Brain microvascular endothelial cell (primary cell): ENCODE measurements around the gene SACM1L.

Experiments used
- DNase-seq: peaks from one replicate; pipeline ENCODE4 v3.0.0-alpha.2; 2020
- H3K27ac ChIP-seq: fragments of 250-450 bp; sonication (Bioruptor Pico); 2 replicates; pipeline ENCODE4 v1.5.1; 2020; ENCODE audit warnings: mild to moderate bottlenecking, moderate library complexity
- H3K27me3 ChIP-seq: fragments of 250-450 bp; sonication (Bioruptor Pico); replicated peaks from 2 replicates; pipeline ENCODE4 v1.5.1; 2020; ENCODE audit warnings: mild to moderate bottlenecking
- H3K36me3 ChIP-seq: fragments of 250-450 bp; sonication (Bioruptor Pico); replicated peaks from 2 replicates; pipeline ENCODE4 v1.5.1; 2020; ENCODE audit warnings: mild to moderate bottlenecking
- H3K4me3 ChIP-seq: 2 replicates; pipeline ENCODE4 v1.5.1; 2011; ENCODE audit warnings: low read depth, mild to moderate bottlenecking, control low read depth, low read length, moderate library complexity
- CTCF ChIP-seq: IDR thresholded peaks from 2 replicates; pipeline ENCODE4 v1.5.1; 2011; ENCODE audit warnings: low read depth, mild to moderate bottlenecking, moderate library complexity, low read length, control low read depth, inconsistent platforms; ENCODE audit errors: missing control alignments
- in situ Hi-C: cut with HindIII; loops from 2 replicates; pipeline ENCODE4 v1.10.0; 2017; ENCODE audit warnings: low sequenced_read_pairs, low pct_ligation_motif_present

SACM1L gene

GRCh38 chr3:45785605-45786150 is 96.5 kb downstream of the SACM1L start:
- Histone ChIP-seq H3K27me3 (no peaks in the 10 kb centered on the region), H3K4me3 (no peak overlapping the region), H3K36me3 (no peaks in the 10 kb centered on the region), H3K27ac (no peak overlapping the region)
- TF ChIP-seq CTCF: no peak
- DNase-seq: no peak
- in situ Hi-C loops: no loop called here

- no peaks in the 10 kb centered on the region for H3K27me3 ChIP-seq
- in situ Hi-C loops: no loop called here
- no peak for TF ChIP-seq CTCF
Measured at GRCh38 chr3:45786801-45787495, 97.8 kb downstream of the SACM1L start.

GRCh38 chr3:45787551-45787950 is 98.4 kb downstream of the SACM1L start:
- in situ Hi-C loops: no loop called here
- Histone ChIP-seq H3K27me3 (no peaks in the 10 kb centered on the region), H3K27ac (no peak overlapping the region), H3K36me3 (no peaks in the 10 kb centered on the region), H3K4me3 (no peak overlapping the region)
- no peak for DNase-seq
- no peak for TF ChIP-seq CTCF

More at GRCh38 chr3:45786801-45787495, 97.8 kb downstream of the SACM1L start:
- DNase-seq: no peak
- H3K27ac ChIP-seq: no peak overlapping the region
- no peak overlapping the region for H3K4me3 ChIP-seq
- H3K36me3 ChIP-seq: no peaks in the 10 kb centered on the region

GRCh38 chr3:45789235-45789812 is 100.1 kb downstream of the SACM1L start:
- Histone ChIP-seq H3K27ac (no peak overlapping the region), H3K4me3 (no peak overlapping the region), H3K36me3 (no peaks in the 10 kb centered on the region), H3K27me3 (peaks cover 15% of the 10 kb centered on the region)
- no peak for TF ChIP-seq CTCF
- DNase-seq: no peak
- in situ Hi-C loops: no loop called here

GRCh38 chr3:45790596-45790995 is 101.4 kb downstream of the SACM1L start:
- Histone ChIP-seq H3K27me3 (peaks cover 27% of the 10 kb centered on the region), H3K27ac (no peak overlapping the region), H3K36me3 (no peaks in the 10 kb centered on the region), H3K4me3 (no peak overlapping the region)
- DNase-seq: no peak
- TF ChIP-seq CTCF: no peak
- in situ Hi-C loops: no loop called here
